NCI-H2196 (cell line): ENCODE data around the gene EREG.
"Not testable (repeated sequence)": the region's sequence is repeated elsewhere in the genome, so short reads cannot be mapped to it uniquely, and the experiment has no call there.

ENCODE experiments used
- DNase-seq: peaks from one replicate; lab custom pipeline; 2025; ENCODE audit not compliant: unreplicated experiment; lab: John Stamatoyannopoulos, UW

Gene EREG

DNA sequence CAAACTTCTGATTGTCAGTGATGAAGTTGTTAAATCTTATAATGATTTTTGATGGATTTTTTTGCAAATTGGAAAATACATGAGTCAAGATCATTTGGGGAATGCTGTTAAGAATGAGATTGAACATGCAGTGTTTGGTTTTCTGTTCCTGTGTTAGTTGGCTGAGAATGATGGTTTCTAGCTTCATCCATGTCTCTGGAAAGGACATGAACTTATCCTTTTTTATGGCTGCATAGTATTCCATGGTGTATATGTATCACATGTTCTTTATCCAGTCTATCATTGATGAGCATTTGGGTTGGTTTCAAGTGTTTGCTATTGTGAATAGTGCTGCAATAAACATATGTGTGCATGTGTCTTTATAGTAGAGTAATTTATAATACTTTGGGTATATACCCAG lies 24.5 kb upstream of the EREG start:
- DNase-seq: not testable (repeated sequence)

GRCh38 chr4:74344031-74344430 lies 20.9 kb upstream of the EREG start:
- DNase-seq: no peak

DNA sequence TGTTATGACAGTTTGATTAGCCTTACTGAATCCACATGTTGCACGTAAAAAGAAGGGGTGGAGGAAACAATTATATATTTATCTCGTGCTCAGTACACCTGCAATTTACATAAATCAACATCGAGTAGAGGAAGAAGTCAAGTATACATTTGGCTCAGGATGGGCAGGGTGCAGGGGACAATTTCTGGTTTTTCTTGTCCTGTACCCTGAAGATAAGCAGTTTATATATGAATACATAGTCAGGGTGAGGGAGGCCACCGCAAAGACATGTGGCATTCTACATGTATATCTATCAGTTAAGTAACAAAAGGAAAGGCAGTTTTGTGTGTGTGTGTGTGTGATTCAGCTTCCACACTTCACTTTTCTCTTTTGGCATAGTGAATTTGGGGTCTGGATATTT lies 11.1 kb upstream of the EREG start:
- DNase-seq: no peak

GRCh38 chr4:74357965-74358364 lies 7.0 kb upstream of the EREG start:
- no peak for DNase-seq

- DNase-seq: no peak
These were observed 3.3 kb upstream of the EREG start for GRCh38 chr4:74361671-74362070.

DNA sequence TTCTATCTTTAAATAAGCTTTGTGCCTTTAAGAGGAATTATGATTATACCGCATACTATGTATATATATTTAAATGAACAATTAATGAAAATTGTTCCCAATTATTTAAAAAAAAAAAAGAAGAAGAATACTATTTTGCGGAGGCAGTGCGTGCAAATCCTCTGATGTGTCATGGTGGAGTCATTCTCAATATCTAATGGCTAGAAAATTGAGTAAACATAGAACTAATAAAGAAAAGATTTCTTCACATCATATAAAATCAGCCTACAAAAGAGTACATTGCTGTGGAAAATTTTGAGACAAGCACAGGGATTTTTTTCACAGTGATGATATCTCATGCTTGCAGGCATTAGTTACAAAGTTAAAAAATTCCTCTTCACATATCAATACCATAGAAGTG lies 2.6 kb upstream of the EREG start:
- DNase-seq: no peak

GRCh38 chr4:74364256-74364651 lies 691 bp upstream of the EREG start:
- no peak for DNase-seq

- no peak for DNase-seq
These were observed 816 bp downstream of the EREG start for GRCh38 chr4:74365761-74366160.

GRCh38 chr4:74366367-74366911 lies 1.5 kb downstream of the EREG start:
- no peak for DNase-seq

GRCh38 chr4:74367656-74368290 lies 2.8 kb downstream of the EREG start:
- no peak for DNase-seq

DNA sequence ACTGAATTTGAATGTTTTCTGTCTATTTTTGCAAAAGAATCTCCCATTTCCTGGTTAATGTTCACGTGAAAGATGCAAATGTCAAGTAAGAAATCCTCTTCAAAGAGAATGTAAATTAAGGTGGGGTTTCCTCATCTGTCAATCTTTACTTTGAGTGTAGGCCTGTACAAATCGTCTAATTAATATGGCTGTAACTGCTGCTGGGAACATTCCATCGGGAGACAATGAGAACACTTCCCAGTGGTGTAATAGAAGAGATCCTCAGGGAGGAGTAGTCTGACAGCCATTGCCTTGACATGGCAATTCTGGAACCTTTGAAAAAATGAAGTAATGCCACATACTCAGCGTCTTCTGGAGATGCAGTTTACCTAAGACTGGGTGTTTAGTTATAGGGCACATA lies 3.7 kb downstream of the EREG start:
- no peak for DNase-seq

- no peak for DNase-seq
These were observed 4.9 kb downstream of the EREG start for GRCh38 chr4:74369855-74370254.

GRCh38 chr4:74370912-74371311 lies 6.0 kb downstream of the EREG start:
- no peak for DNase-seq

- DNase-seq: no peak
These were observed 9.2 kb downstream of the EREG start for GRCh38 chr4:74374128-74374527.

GRCh38 chr4:74374561-74375327 lies 9.8 kb downstream of the EREG start:
- no peak for DNase-seq

DNA sequence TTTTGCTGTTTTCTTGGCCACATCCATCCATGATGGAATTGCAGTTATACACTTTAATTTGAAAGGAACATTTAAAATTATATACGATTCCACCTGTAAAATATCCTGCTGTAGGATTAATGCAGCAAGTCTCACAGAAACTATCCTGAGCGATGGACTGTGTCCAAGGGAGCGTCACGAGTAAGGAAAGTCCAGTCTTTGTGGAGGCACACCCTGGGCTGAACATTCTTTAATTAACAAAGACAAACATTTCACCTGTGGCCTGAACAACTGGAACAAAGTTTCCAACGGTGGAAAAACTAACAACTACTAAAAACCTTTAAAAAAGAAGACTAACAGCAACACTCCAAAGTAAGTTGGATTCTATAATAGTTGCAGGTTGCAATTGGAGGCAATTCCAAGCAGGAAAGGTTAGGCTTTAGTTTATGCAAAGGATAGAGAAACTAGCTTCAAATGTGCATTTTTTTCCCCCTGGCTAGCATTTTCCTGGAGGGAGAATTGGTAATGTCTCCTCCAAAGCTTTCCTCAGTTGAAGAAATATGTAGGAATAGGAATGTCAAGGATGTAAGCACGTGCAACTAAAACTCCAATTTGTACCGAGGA lies 11.0 kb downstream of the EREG start:
- DNase-seq: no peak

- DNase-seq: no peak
These were observed 12.0 kb downstream of the EREG start for GRCh38 chr4:74376888-74377483.

GRCh38 chr4:74377714-74378113 lies 12.8 kb downstream of the EREG start:
- DNase-seq: no peak

- no peak for DNase-seq
These were observed 13.6 kb downstream of the EREG start for GRCh38 chr4:74378573-74378972.

DNA sequence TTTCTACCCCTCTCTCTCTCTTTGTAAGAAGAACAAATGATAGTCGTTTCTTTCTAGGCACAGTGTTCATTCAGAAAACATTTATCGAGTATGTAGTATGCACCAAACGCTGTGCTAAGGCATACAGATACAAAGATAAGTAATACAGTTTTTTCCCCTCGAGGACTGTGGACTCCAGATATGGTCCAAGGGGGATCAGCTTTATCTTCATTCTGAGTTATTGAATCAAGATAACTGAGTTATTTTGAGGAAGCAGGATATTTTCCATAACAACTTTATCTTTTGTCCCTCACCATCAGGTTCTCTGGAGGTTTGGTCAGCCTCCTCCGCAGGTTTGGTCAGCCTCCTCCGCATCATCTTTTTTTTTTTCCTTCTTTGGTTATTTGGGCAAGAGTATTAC lies 15.0 kb downstream of the EREG start:
- DNase-seq: no peak

- no peak for DNase-seq
These were observed 20.4 kb downstream of the EREG start for GRCh38 chr4:74385386-74385785.

GRCh38 chr4:74386159-74386558 lies 21.2 kb downstream of the EREG start:
- no peak for DNase-seq
